NT2/D1 (cell line): Measurements from ENCODE around the gene LCA5.
A peak's percentile ranks its signal among the peaks of the same experiment; 100 is the strongest.
"Not testable (repeated sequence)": the region's sequence is repeated elsewhere in the genome, so short reads cannot be mapped to it uniquely, and the experiment has no call there.

Experiments
- DNase-seq: peaks from one replicate; pipeline ENCODE4 v3.0.0-alpha.2; 2011; ENCODE audit warnings: low read depth, low spot score
- H3K27me3 ChIP-seq: 2 replicates; pipeline ENCODE4 v1.6.0; 2011; ENCODE audit warnings: mild to moderate bottlenecking; ENCODE audit not compliant: insufficient read length, insufficient read depth
- H3K36me3 ChIP-seq: 2 replicates; pipeline ENCODE4 v1.6.1; 2011; ENCODE audit warnings: mild to moderate bottlenecking, low read length, mixed read lengths; ENCODE audit not compliant: insufficient read depth, insufficient read length
- H3K4me1 ChIP-seq: 2 replicates; pipeline ENCODE4 v1.5.1; 2011; ENCODE audit not compliant: insufficient read depth, insufficient read length
- H3K4me3 ChIP-seq: 2 replicates; pipeline ENCODE4 v1.5.1; 2011; ENCODE audit warnings: low read depth; ENCODE audit not compliant: insufficient read length
- H3K9ac ChIP-seq: 2 replicates; pipeline ENCODE4 v1.6.0; 2011; ENCODE audit warnings: low read depth; ENCODE audit not compliant: insufficient read length
- H3K9me3 ChIP-seq: 2 replicates; pipeline ENCODE4 v1.5.1; 2011; ENCODE audit warnings: mild to moderate bottlenecking, low read length; ENCODE audit not compliant: insufficient read depth
- SUZ12 ChIP-seq: IDR thresholded peaks from 2 replicates; pipeline ENCODE4 v1.6.1; 2011; ENCODE audit not compliant: insufficient read length, insufficient read depth; ENCODE audit errors: extremely low read depth
- YY1 ChIP-seq: IDR thresholded peaks from 2 replicates; pipeline ENCODE4 v1.6.1; 2011; ENCODE audit not compliant: insufficient read length, insufficient read depth
- ZNF274 ChIP-seq: IDR thresholded peaks from 2 replicates; pipeline ENCODE4 v1.6.1; 2011; ENCODE audit warnings: mild to moderate bottlenecking, low read depth, low read length

LCA5 gene

GRCh38 chr6:79536585-79536953, 661 bp downstream of the LCA5 start:
- H3K9ac ChIP-seq, result peak overlapping the region; percentile 39
- DNase-seq, result no peak
- H3K4me1 ChIP-seq, result no peaks in the 10 kb centered on the region
- H3K9me3 ChIP-seq, result no peaks in the 10 kb centered on the region
- TF ChIP-seq YY1 (no peak), ZNF274 (no peak), SUZ12 (no peak)
- no peaks in the 10 kb centered on the region for H3K27me3 ChIP-seq
- H3K36me3 ChIP-seq, result peaks cover 4% of the 10 kb centered on the region
- H3K4me3 ChIP-seq, result peak overlapping the region; percentile 66

GRCh38 chr6:79529567-79529966, 7.7 kb downstream of the LCA5 start:
- H3K36me3 ChIP-seq, H3K4me1 ChIP-seq, H3K9ac ChIP-seq: not testable (repeated sequence)

GRCh38 chr6:79526897-79527296, 10.3 kb downstream of the LCA5 start:
- no peak for DNase-seq
- H3K27me3 ChIP-seq, result no peaks in the 10 kb centered on the region
- no peak overlapping the region for H3K9ac ChIP-seq
- H3K36me3 ChIP-seq, result no peaks in the 10 kb centered on the region
- no peak overlapping the region for H3K4me3 ChIP-seq
- H3K9me3 ChIP-seq, result no peaks in the 10 kb centered on the region
- TF ChIP-seq SUZ12, result no peak
- no peaks in the 10 kb centered on the region for H3K4me1 ChIP-seq

More at GRCh38 chr6:79529567-79529966, 7.7 kb downstream of the LCA5 start:
- H3K27me3 ChIP-seq, DNase-seq, H3K9me3 ChIP-seq, H3K4me3 ChIP-seq: not testable (repeated sequence)

DNA sequence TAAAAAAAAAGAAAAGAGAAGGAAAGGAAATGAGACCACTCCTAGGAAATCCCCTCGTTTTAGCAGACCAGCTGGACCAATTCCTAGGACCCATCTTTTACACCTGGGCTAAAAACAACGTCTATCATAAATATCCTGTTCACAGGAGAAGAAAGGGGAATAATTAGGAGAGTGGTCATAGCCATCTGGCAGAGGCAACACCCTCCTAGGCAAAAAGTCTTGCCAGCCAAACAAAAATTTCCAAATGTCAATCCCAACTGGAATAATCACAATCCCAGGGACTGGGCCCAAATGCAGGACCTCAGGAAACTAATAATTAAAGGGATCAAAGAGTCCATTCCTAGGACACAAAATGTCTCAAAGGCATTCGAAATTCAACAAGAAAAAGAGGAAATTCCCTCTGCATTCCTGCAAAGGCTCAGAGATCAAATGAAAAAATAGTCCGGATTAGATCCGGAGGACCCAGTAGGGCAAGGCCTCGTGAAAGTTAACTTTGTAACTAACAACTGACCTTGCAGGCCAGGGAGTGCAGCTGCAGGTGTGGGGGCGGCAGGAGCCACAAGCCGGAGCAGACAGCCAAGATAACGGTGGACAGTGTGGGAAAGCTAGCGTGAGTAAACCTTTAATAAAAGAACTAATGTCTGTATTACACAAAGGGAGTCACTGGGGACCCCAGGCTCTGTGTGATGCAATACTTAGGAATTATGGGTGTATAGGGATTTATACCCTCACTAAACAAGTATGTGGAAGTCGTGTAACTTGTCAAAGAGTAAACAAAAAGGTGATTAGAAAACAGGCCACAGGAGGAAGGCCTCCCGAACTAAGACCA, 11.7 kb downstream of the LCA5 start:
- Histone ChIP-seq H3K36me3 (no peaks in the 10 kb centered on the region), H3K27me3 (no peaks in the 10 kb centered on the region), H3K9ac (no peak overlapping the region), H3K4me1 (no peaks in the 10 kb centered on the region), H3K9me3 (no peaks in the 10 kb centered on the region), H3K4me3 (no peak overlapping the region)
- no peak for DNase-seq
- no peak for TF ChIP-seq ZNF274
- TF ChIP-seq SUZ12, result no peak
- no peak for TF ChIP-seq YY1

GRCh38 chr6:79524065-79524464, 13.2 kb downstream of the LCA5 start:
- no peak for DNase-seq

DNA sequence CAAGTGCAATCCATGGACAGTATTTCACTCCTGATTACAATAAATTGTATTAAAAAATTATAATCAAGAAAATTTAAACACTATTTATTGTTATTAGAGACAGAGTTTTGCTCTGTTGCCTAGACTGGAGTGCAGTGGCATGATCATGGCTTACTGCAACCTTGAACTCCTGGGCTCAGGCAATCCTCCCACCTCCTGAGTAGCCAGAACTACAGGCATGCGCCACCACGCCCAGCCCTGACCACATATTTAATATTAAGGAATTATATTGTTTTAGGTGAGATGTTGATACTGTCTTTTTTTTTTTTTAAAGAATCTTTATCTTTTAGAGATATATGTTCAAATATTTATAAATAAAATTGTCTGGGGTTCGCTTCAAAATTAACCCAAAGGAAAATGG, 14.6 kb downstream of the LCA5 start:
- Histone ChIP-seq H3K9ac (no peak overlapping the region), H3K4me3 (no peak overlapping the region), H3K27me3 (no peaks in the 10 kb centered on the region), H3K4me1 (no peaks in the 10 kb centered on the region), H3K36me3 (no peaks in the 10 kb centered on the region), H3K9me3 (no peaks in the 10 kb centered on the region)
- no peak for TF ChIP-seq YY1
- no peak for TF ChIP-seq ZNF274
- no peak for TF ChIP-seq SUZ12
- DNase-seq, result no peak

More at GRCh38 chr6:79524065-79524464, 13.2 kb downstream of the LCA5 start:
- no peak for TF ChIP-seq SUZ12
- no peak for TF ChIP-seq YY1
- TF ChIP-seq ZNF274, result no peak
- no peaks in the 10 kb centered on the region for H3K36me3 ChIP-seq
- no peak overlapping the region for H3K9ac ChIP-seq
- H3K9me3 ChIP-seq, result no peaks in the 10 kb centered on the region
- H3K4me1 ChIP-seq, result no peaks in the 10 kb centered on the region
- H3K4me3 ChIP-seq, result no peak overlapping the region
- H3K27me3 ChIP-seq, result no peaks in the 10 kb centered on the region

DNA sequence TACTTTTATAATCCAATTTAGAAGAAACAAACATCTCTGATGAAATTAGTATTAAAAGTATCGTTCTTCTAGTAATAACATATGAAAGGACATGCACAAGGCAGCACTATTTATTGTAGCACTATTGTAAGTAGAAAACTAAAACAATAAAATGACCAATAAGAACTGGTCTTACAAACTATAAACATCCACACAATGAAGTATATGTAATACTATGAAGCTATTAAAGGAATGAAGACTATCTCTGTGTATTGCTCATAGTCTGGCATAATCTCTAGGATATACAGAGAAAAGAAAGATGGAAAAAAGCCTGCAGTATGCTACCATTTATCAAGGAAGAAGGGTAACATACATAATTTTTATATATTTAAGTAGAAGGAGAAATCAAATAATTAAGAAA, 16.7 kb downstream of the LCA5 start:
- H3K9ac ChIP-seq, result no peak overlapping the region
- no peaks in the 10 kb centered on the region for H3K36me3 ChIP-seq
- H3K4me1 ChIP-seq, result no peaks in the 10 kb centered on the region
- no peak overlapping the region for H3K4me3 ChIP-seq
- H3K9me3 ChIP-seq, result no peaks in the 10 kb centered on the region
- TF ChIP-seq SUZ12 (no peak), ZNF274 (no peak), YY1 (no peak)
- H3K27me3 ChIP-seq, result no peaks in the 10 kb centered on the region
- no peak for DNase-seq
